ENCODE results near the gene APOM.

DNA sequence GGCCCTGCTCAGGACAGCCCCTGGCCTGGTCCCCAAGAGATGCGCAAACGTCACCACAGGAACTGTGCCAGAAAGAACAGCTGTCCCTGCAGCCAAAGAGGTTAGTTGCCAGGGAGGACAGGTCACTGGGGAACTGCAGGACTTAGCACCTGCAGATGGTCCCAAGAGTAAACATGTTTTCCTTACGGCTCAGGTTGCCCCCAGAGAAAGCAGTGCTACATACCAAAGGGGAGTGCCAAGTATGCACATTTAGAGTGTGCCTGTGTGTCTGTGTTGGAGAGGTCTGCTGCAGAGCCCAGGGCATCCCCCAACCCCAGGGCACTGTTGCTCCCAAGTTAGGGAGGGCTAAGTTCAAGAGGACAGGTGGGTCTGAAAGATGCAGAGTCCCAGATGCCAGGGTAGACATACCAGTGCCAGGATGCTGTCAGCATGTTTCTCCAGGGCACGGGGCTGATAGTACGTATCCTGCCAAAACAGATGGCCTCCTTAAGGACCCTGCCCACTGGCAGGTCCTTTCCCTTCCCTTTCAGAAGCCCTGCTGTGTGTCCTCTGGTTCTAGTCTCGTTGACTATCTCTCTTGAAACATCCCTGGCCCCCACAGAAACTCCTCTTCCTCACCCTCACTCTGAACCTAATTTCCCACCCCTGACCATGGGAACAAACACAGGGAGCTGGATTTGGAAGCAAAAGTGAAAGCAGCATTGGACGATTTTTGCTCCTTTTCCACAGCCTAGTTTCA, 46.1 kb downstream of the APOM start:
- TF ChIP-seq SMAD3 (CRISPR knock-in tag; IDR thresholded peaks at IDR 0.05; ENCODE audit: borderline replicate concordance) = no peak
- no peak for TF ChIP-seq ATF1 (CRISPR knock-in tag; IDR thresholded peaks at IDR 0.05)
- TF ChIP-seq, protein P1, sequence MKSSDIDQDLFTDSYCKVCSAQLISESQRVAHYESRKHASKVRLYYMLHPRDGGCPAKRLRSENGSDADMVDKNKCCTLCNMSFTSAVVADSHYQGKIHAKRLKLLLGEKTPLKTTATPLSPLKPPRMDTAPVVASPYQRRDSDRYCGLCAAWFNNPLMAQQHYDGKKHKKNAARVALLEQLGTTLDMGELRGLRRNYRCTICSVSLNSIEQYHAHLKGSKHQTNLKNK (CRISPR knock-in tag; IDR thresholded peaks at IDR 0.05) = no peak
- TF ChIP-seq, protein P2, sequence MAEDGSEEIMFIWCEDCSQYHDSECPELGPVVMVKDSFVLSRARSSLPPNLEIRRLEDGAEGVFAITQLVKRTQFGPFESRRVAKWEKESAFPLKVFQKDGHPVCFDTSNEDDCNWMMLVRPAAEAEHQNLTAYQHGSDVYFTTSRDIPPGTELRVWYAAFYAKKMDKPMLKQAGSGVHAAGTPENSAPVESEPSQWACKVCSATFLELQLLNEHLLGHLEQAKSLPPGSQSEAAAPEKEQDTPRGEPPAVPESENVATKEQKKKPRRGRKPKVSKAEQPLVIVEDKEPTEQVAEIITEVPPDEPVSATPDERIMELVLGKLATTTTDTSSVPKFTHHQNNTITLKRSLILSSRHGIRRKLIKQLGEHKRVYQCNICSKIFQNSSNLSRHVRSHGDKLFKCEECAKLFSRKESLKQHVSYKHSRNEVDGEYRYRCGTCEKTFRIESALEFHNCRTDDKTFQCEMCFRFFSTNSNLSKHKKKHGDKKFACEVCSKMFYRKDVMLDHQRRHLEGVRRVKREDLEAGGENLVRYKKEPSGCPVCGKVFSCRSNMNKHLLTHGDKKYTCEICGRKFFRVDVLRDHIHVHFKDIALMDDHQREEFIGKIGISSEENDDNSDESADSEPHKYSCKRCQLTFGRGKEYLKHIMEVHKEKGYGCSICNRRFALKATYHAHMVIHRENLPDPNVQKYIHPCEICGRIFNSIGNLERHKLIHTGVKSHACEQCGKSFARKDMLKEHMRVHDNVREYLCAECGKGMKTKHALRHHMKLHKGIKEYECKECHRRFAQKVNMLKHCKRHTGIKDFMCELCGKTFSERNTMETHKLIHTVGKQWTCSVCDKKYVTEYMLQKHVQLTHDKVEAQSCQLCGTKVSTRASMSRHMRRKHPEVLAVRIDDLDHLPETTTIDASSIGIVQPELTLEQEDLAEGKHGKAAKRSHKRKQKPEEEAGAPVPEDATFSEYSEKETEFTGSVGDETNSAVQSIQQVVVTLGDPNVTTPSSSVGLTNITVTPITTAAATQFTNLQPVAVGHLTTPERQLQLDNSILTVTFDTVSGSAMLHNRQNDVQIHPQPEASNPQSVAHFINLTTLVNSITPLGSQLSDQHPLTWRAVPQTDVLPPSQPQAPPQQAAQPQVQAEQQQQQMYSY (CRISPR knock-in tag; IDR thresholded peaks at IDR 0.05) = no peak
- TF ChIP-seq, protein P3, sequence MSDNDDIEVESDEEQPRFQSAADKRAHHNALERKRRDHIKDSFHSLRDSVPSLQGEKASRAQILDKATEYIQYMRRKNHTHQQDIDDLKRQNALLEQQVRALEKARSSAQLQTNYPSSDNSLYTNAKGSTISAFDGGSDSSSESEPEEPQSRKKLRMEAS (CRISPR knock-in tag; IDR thresholded peaks at IDR 0.05) = no peak
- TF ChIP-seq, protein P4, sequence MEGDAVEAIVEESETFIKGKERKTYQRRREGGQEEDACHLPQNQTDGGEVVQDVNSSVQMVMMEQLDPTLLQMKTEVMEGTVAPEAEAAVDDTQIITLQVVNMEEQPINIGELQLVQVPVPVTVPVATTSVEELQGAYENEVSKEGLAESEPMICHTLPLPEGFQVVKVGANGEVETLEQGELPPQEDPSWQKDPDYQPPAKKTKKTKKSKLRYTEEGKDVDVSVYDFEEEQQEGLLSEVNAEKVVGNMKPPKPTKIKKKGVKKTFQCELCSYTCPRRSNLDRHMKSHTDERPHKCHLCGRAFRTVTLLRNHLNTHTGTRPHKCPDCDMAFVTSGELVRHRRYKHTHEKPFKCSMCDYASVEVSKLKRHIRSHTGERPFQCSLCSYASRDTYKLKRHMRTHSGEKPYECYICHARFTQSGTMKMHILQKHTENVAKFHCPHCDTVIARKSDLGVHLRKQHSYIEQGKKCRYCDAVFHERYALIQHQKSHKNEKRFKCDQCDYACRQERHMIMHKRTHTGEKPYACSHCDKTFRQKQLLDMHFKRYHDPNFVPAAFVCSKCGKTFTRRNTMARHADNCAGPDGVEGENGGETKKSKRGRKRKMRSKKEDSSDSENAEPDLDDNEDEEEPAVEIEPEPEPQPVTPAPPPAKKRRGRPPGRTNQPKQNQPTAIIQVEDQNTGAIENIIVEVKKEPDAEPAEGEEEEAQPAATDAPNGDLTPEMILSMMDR (IDR thresholded peaks at IDR 0.05) = no peak
- TF ChIP-seq CREB1 (CRISPR knock-in tag; IDR thresholded peaks at IDR 0.05) = no peak
- TF ChIP-seq IRF2 (CRISPR knock-in tag; IDR thresholded peaks at IDR 0.05; ENCODE audit: borderline replicate concordance, low read depth) = no peak
- TF ChIP-seq CREM (CRISPR knock-in tag; IDR thresholded peaks at IDR 0.05) = no peak
- TF ChIP-seq ELF4 (CRISPR knock-in tag; IDR thresholded peaks at IDR 0.05; ENCODE audit: low read depth) = no peak
- TF ChIP-seq, protein P5, sequence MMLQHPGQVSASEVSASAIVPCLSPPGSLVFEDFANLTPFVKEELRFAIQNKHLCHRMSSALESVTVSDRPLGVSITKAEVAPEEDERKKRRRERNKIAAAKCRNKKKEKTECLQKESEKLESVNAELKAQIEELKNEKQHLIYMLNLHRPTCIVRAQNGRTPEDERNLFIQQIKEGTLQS (CRISPR knock-in tag; conservative IDR thresholded peaks at IDR 0.05) = no peak
- TF ChIP-seq, protein P6, sequence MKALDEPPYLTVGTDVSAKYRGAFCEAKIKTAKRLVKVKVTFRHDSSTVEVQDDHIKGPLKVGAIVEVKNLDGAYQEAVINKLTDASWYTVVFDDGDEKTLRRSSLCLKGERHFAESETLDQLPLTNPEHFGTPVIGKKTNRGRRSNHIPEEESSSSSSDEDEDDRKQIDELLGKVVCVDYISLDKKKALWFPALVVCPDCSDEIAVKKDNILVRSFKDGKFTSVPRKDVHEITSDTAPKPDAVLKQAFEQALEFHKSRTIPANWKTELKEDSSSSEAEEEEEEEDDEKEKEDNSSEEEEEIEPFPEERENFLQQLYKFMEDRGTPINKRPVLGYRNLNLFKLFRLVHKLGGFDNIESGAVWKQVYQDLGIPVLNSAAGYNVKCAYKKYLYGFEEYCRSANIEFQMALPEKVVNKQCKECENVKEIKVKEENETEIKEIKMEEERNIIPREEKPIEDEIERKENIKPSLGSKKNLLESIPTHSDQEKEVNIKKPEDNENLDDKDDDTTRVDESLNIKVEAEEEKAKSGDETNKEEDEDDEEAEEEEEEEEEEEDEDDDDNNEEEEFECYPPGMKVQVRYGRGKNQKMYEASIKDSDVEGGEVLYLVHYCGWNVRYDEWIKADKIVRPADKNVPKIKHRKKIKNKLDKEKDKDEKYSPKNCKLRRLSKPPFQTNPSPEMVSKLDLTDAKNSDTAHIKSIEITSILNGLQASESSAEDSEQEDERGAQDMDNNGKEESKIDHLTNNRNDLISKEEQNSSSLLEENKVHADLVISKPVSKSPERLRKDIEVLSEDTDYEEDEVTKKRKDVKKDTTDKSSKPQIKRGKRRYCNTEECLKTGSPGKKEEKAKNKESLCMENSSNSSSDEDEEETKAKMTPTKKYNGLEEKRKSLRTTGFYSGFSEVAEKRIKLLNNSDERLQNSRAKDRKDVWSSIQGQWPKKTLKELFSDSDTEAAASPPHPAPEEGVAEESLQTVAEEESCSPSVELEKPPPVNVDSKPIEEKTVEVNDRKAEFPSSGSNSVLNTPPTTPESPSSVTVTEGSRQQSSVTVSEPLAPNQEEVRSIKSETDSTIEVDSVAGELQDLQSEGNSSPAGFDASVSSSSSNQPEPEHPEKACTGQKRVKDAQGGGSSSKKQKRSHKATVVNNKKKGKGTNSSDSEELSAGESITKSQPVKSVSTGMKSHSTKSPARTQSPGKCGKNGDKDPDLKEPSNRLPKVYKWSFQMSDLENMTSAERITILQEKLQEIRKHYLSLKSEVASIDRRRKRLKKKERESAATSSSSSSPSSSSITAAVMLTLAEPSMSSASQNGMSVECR (CRISPR knock-in tag; IDR thresholded peaks at IDR 0.05; ENCODE audit: borderline replicate concordance) = no peak
- TF ChIP-seq, protein P7, sequence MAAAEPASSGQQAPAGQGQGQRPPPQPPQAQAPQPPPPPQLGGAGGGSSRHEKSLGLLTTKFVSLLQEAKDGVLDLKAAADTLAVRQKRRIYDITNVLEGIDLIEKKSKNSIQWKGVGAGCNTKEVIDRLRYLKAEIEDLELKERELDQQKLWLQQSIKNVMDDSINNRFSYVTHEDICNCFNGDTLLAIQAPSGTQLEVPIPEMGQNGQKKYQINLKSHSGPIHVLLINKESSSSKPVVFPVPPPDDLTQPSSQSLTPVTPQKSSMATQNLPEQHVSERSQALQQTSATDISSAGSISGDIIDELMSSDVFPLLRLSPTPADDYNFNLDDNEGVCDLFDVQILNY (CRISPR knock-in tag; IDR thresholded peaks at IDR 0.05) = no peak
